ENCODE measurements around the gene ARHGEF37. TPM values are rescaled to one million over a fixed set of nuclear protein-coding genes. Genes with fewer than 3 reads are reported as not detected.

Gene ARHGEF37
- total and polyA plus RNA-seq, 2 of the 8 experiments (the other 6 are each of a cell fraction or from before 2014, with no cell fraction given), result 0.21 to 0.48 TPM

DNA sequence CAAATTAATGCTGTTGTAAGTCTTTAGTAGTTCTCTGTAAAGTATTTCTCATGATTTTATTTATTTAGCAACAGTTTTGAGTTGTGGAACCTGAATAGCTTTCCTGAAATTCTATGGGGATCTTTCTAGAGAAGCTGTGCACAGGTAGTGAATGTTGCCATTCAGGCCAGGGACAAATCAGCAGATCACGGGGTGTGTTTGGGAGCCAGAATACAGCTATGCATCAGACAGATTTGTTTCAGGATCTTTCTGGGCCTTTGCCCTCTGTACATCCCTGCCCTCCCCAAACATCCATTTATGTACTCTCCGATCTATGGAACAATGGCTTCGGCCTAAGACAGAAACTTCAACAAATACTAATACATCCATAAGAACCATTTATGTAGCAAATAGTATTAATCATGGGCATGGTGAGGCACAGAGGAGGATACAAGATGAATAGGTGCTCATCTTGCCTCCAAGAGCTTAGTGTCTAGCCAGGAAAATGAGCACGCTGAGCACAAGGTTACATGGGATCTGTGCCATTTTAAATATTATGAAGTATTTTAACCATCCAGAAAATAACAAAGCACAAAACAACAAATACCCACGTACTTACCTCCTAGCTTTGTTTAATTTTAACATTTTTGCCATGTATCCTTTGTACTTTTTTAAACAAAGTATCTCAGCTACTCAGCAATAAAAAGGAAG, 13.1 kb downstream of the ARHGEF37 start:
- no peak overlapping the region for H4K5ac ChIP-seq (ENCODE audit: insufficient read length, low read depth, low read length)
- ChIA-PET CTCF (ENCODE audit: partially characterized antibody) (interaction anchor here (1.7 to 2.4 kb wide), 3 partner anchors 9 to 159 kb away, joined by 4 to 6 read pairs (median 6); no protein-coding TSS in a partner anchor), POLR2A (ENCODE audit: partially characterized antibody) (no interaction called here)
- H3K79me1 ChIP-seq (ENCODE audit: low read depth, low read length), result no peaks in the 10 kb centered on the region
- FAIRE-seq (no peak), DNase-seq (ENCODE audit: low read depth in 1 of 2, low spot score in 2 of 2) (no peak)
- no peak for TF ChIP-seq SIRT6 (IDR thresholded peaks at IDR 0.05; ENCODE audit: low read length)
- TF ChIP-seq EGR1 (IDR thresholded peaks at IDR 0.05; ENCODE audit: borderline replicate concordance, low read depth, low read length), result no peak
- TF ChIP-seq CBX5 (IDR thresholded peaks at IDR 0.05; ENCODE audit: low read depth, low read length), result no peak
- TF ChIP-seq BCL11A (IDR thresholded peaks at IDR 0.05; ENCODE audit: low read depth in 2 of 2, low read length in 2 of 2), result no peak
- TF ChIP-seq FOSL1 (IDR thresholded peaks at IDR 0.05; ENCODE audit: insufficient read depth, low read depth, low read length), result no peak
- no peak for TF ChIP-seq JUND (IDR thresholded peaks at IDR 0.05; ENCODE audit: low read length)
- TF ChIP-seq ZNF274 (IDR thresholded peaks at IDR 0.05; ENCODE audit: borderline replicate concordance, extremely low read depth, low read length), result no peak
- no peak for TF ChIP-seq EZH2 (IDR thresholded peaks at IDR 0.05; ENCODE audit: low read depth, low read length, severe bottlenecking)
- no peak for TF ChIP-seq SIN3A (conservative IDR thresholded peaks at IDR 0.05 in 1 of 2, IDR thresholded peaks at IDR 0.05 in 1 of 2; ENCODE audit: low read depth in 1 of 2, low read length in 2 of 2)
- H3K4me2 ChIP-seq (ENCODE audit: insufficient read depth in 1 of 2, low read depth in 2 of 2, low read length in 2 of 2), result no peak overlapping the region
- H3K79me2 ChIP-seq (ENCODE audit: control insufficient read depth in 1 of 2, insufficient read depth in 2 of 2, low read length in 2 of 2), result no peaks in the 10 kb centered on the region
- H2BK5ac ChIP-seq (ENCODE audit: low read depth, low read length), result no peak overlapping the region
- H2AK5ac ChIP-seq (ENCODE audit: low read depth, low read length), result no peak overlapping the region
- H3K14ac ChIP-seq (ENCODE audit: insufficient read length), result no peak overlapping the region
- H2BK20ac ChIP-seq (ENCODE audit: low read length), result no peak overlapping the region
- H2AFZ ChIP-seq (ENCODE audit: low read length), result no peak overlapping the region
- H2BK15ac ChIP-seq (ENCODE audit: low read length), result no peak overlapping the region
- no peak overlapping the region for H4K91ac ChIP-seq (replicated peaks; ENCODE audit: insufficient read length, low read length)
- H3K56ac ChIP-seq (replicated peaks; ENCODE audit: insufficient read length, low read depth, low read length), result no peak overlapping the region
- no peaks in the 10 kb centered on the region for H3K27me3 ChIP-seq (replicated peaks in 1 of 4; ENCODE audit: control insufficient read depth in 3 of 4, extremely low read depth in 1 of 4, insufficient read depth in 3 of 4, low read length in 3 of 4)
- H3K23ac ChIP-seq (ENCODE audit: insufficient read length), result no peak overlapping the region
- H3K27ac ChIP-seq (ENCODE audit: low read depth, low read length), result no peak overlapping the region
- H4K8ac ChIP-seq (ENCODE audit: extremely low read depth, insufficient read depth, low read length), result no peak overlapping the region
- H4K20me1 ChIP-seq (replicated peaks in 1 of 2; ENCODE audit: control insufficient read depth in 1 of 2, insufficient read depth in 2 of 2, low read length in 2 of 2), result no peaks in the 10 kb centered on the region
- peaks cover 0 to 3% (median 0%) of the 10 kb centered on the region in 4 experiments; a peak in 2 of 7 replicates for H3K4me1 ChIP-seq (replicated peaks in 1 of 4; ENCODE audit: control insufficient read depth in 3 of 4, insufficient read depth in 4 of 4, low read length in 3 of 4)
- H3K4me3 ChIP-seq (ENCODE audit: extremely low read depth in 1 of 4, insufficient read depth in 2 of 4, low read depth in 3 of 4, low read length in 4 of 4), result no peak overlapping the region
- H3K36me3 ChIP-seq (ENCODE audit: control insufficient read depth in 2 of 4, insufficient read depth in 4 of 4, low read length in 3 of 4), result no peaks in the 10 kb centered on the region
- no peak overlapping the region for H3K9ac ChIP-seq (replicated peaks in 1 of 4; ENCODE audit: extremely low read depth in 1 of 4, low read depth in 3 of 4, low read length in 3 of 4)
- 87% methylated on average over 5 of the region's 5 CpGs; no CpG with 5 or more reads in 1 of the 2 experiments for WGBS, 2 experiments (ENCODE audit: extremely low coverage in 1 of 2, insufficient coverage in 1 of 2, insufficient read length in 1 of 2, insufficient replicate concordance in 2 of 2, low coverage in 1 of 2, low lambda C conversion rate in 2 of 2, missing lambda C conversion rate in 1 of 2)
- no peaks in the 10 kb centered on the region for H3K9me3 ChIP-seq (ENCODE audit: insufficient read depth in 2 of 2, low read depth in 1 of 2, low read length in 1 of 2)
- no peaks in the 10 kb centered on the region; the same call in 1 of the 2 replicates for H3K23me2 ChIP-seq (ENCODE audit: low read depth, low read length)
- H2BK12ac ChIP-seq (ENCODE audit: low read depth, low read length), result no peak overlapping the region
- H3K4ac ChIP-seq (replicated peaks; ENCODE audit: insufficient read length, low read depth, low read length), result no peak overlapping the region
- H3K18ac ChIP-seq (ENCODE audit: extremely low read depth, low read length), result no peak overlapping the region
- no peak overlapping the region for H2BK120ac ChIP-seq (replicated peaks; ENCODE audit: low read depth, low read length)
